Stimulated activated CD4-positive, alpha-beta T cell treated with anti-CD3 and anti-CD28 coated beads, Interleukin-2, amount 100 ng/mL, for 24 hours (primary cell): ENCODE results near the gene RPL27.
"Not testable (repeated sequence)": the region's sequence is repeated elsewhere in the genome, so short reads cannot be mapped to it uniquely, and the experiment has no call there.

Source experiments
- DNase-seq, 2 donors: peaks; one replicate each; pipeline ENCODE4 v3.0.0-alpha.2; 2020

RPL27 gene

DNA sequence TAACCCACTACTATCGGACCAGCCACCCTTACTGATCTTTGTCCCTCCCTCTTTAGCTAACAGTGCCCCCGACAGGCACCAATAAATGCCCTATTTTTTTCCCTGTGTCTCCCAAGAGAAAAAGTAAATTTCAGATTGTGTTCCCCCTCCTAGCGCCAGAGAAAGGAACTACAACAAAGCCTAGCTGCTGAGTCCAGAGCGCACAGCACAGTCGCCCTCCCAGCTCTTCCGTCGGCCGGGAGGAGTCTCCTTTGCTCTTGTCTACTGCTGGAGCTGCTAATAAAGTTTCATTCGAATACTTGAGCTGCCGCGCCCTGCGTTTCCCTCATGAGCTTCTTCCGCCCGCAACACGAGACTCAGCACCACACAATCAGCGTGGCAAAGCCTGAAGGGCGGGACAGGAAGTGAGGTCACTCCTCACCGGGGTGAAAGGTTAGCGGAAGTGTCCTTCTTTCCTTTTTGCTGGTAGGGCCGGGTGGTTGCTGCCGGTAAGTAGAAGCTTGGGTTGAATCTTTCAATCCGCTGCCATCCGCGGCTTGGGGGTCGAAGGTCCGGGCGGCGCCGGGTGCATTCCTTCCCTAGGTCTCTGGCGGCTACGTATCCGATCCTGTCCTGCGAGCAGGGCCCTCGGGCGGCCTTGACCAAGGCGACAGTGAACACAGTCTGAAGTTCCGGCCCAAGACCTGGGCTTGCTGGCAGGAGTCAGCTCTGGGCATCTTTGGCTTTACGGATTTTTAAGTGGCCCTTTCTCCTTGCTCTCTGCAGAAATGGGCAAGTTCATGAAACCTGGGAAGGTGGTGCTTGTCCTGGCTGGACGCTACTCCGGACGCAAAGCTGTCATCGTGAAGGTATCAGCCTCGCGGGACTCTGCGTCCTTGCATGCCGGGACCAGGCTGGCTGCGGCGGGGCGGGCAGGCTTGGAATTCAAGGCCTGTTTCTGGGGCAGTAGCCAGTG, at the start of gene RPL27:
Gene RPL27, plus strand, starts transcription at position 436 of the 955 bp plus-strand sequence. Its CDS starts 332 bp downstream, at position 768.
- peak; percentile 96 to 97 for DNase-seq

DNA sequence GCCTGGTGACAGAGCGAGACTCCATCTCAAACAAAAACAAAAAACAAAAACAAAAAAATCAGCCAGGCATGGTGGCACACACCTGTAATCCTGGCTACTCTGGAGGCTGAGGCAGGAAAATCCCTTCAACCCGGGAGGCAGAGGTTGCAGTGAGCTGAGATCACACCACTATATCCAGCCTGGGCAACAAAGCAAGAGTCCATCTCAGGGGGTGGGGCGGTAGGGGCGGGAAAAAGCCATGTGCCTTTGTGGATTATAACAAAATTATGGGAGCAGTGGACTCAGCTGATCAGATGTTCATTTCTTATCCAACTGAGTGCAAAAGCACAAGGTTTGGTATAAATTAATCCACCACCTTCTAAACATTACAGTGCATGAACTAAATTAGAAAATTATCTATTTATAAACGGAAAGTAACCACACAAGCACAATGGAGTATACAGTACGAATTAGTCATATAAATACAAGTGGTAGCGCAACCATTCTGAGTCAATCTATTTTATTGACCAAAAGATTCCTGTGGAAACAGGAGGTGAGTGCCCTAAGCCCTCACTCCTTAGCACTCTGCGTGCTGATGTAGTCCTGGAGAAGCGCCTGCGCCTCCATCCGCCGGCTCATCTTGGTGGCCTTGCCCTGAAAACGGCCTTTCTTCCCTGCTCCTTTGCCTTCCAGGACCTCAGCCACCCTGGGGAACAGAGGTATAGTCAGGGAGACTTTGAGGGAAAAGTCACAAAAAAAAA, 48.0 kb upstream of the RPL27 start:
- DNase-seq = no peak

DNA sequence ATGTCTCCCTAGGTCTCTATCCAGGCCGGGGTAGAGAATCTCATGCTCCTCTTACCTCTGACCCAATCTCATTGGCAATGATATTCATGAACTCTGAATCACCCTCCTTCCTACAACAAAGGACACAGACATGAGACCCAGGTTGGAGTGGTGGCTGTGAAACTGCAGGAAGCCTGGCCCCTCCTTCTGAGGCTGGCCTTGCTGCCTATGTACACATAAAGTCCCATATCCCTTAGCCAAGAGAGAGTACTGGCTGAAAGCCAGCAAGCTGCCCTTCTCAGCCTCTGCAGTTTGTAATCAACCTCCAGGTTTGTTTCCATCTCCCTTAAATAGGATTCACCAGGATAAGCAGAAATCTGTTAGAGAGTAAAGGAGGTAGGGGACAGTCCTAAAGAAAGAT, 44.5 kb upstream of the RPL27 start:
- no peak for DNase-seq

DNA sequence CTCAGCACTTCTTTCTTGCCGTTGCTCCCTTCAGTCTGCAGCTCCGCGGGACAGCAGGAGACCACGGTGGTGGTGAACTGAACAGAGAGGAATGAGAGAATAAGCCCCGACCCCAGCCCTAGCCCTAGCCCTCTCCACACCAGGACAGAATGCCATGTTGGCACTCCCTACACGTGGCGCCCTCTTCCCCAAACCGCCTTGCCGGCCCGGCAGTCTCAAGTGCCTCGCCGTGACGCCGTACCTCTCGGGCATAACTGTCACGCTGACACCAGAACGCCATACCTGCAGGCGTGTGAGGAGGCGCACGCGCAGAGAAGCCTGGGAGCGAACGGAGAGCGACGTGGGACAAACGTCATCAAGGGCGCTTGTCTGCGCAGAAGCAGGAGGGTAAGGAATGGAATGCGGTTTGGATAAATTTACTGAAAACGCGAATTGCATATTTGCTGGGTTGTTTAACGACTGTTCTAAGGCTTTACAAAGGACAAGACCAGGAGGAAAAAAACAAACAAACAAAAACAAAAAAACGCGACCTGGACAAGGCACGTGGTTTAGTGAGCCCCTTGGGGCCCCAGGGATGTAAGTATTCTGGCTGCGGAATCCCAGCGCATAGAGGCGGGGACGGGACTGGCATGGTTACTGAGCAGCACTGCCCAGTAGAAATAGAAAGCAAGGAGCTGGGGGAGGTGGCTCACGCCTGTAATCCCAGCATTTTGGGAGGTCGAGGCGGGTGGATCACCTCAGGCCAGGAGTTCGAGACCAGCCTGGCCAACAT, 33.9 kb upstream of the RPL27 start, which contains the start of gene AARSD1:
Gene AARSD1, minus strand, starts transcription at position 294 of the 772 bp plus-strand sequence. Its CDS starts 14 bp downstream, at position 280.
- peak; percentile 89 to 90 for DNase-seq

DNA sequence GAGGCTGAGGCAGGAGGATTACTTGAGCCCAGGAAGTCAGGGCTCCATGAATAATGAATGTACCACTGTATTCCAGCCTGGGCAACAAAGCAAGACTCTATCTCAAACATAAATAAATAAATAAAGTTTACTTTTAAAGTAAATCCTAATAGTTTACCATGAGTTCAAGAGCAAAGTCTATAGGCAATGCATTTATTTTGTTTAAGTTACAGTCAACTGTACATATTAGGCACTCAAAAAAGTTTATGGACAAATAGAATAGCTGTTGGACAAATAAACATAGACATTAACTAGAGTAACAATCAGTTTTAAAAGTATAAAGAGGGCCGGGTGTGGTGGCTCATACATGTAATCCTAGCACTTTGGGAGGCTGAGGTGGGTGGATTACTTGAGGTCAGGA, 30.3 kb upstream of the RPL27 start:
- DNase-seq = no peak

DNA sequence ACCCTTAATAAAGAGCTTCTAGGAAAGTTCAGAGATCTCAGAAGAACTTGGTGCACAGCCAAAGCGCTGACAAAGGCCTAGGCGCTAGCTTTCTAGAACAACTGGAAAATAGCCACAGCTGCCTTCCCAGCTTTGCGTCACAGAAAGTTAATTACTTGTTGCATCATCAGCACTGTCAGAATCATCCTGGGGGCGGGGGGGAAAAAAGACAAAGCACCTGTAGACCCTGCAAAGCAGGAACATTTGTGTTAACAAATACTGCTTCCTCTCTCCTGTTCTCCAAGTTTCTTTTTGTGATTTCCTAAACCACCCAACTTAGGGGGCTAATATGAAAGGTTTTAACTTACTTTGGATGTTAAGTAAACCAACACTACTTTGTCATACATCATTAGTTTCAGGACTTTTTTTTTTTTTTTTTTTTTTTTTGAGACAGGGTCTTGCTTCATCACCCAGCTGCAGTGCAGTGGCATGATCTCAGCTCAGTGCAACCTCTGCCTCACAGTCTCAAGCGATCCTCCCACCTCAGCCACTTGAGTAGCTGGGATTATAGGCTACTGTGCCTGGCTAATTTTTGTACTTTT, 29.1 kb upstream of the RPL27 start:
- DNase-seq = no peak

DNA sequence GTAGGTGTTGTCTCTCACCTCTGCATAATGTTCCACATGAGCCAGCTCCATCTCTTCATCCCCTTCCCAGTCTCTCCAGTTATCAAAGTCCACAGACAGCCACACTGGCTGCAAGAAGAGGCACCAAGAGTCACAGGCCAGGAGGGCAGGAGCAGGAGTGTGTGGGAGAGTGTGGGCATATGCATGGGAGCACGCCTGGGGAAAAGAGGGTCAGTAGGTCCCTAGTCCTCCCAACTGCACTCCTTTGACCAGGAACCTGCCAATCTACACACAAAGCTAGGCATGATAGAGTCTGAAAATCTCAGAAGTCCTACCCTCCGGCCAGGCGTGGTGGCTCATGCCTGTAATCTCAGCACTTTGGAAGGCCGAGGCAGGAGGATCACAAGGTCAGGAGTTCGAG, 26.6 kb upstream of the RPL27 start:
- no peak for DNase-seq

GRCh38 chr17:42973323-42973722, 24.9 kb upstream of the RPL27 start:
- DNase-seq = not testable (repeated sequence)

DNA sequence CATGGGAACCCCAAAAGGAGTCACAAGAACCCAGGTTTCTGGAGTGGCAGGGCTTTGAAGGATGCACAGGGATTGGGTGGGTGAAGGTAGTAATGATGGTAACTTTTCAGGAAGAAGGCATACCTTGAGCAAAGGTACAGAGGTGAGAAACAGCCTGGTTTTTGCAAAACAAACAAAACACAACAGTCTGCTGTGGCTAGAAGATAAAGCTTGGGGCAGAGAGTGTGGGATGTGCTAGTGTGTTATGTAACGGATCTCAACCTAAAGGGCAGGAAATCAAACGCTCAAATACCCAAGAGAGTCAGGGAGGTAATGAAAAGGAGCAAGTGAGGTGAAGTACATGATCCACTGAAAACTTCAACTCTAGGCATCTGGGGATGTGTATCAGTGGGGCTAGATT, 23.0 kb upstream of the RPL27 start:
- DNase-seq = no peak

DNA sequence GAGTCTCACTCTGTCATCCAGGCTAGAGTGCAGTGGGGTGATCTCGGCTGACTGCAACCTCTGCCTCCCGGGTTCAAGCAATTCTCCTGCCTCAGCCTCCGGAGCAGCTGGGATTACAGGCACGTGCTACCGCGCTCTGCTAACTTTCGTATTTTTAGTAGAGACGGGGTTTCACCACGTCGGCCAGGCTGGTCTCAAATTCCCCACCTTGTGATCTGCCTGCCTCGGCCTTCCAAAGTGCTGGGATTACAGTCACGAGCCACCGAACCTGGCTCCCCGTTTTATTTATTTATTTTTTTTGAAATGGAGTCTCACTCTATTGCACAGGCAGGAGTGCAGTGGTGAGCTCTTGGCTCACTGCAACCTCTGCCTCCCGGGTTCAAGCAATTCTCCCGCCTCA, 22.5 kb upstream of the RPL27 start:
- not testable (repeated sequence) for DNase-seq

DNA sequence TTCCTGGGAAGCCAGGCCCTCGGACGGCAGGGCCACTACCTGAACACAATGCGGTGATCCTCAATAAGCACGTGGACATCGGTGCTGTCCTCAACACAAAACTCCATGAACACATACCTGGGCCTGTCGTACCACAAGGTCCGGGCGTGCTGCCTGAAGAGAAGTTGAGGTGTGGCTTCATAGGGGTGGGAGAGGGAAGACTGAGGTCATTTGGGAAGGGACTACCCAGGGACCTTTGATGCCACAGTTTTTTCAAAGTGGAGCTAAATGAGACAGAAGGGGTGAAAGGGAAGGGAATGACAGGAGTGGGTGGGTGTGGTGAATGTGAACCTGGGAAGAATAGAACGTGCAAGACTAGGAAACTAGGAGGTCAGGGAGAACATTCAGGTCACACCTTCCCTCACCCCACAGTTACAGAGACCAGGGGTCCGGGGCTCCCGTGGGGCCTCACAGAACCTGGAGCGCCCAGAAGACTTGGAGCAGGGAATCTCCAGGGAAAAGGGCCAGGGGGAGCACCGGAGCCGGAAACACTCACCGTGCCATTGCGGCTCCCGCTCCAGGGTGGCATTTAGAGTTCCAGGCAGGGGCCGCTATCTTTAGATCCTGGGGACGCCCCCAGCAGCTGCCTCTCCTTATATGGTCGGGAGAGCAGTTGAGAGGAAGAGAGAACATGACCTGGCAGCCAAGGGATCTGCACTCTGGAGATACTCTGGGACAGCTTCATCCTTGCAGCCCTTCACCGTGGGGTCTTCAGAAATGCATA, 18.5 kb upstream of the RPL27 start, which contains the start of gene PTGES3L:
Gene PTGES3L, minus strand, starts transcription at position 570 of the 763 bp plus-strand sequence. Its CDS starts 27 bp downstream, at position 543.
- peak; percentile 37 to 39 for DNase-seq

GRCh38 chr17:42980274-42980765, 17.9 kb upstream of the RPL27 start, which contains the start of gene RUNDC1:
Gene RUNDC1 (plus strand): TSS chr17:42980565. CDS start chr17:42980577, 12 bp downstream.
- peak; percentile 93 to 95 for DNase-seq

DNA sequence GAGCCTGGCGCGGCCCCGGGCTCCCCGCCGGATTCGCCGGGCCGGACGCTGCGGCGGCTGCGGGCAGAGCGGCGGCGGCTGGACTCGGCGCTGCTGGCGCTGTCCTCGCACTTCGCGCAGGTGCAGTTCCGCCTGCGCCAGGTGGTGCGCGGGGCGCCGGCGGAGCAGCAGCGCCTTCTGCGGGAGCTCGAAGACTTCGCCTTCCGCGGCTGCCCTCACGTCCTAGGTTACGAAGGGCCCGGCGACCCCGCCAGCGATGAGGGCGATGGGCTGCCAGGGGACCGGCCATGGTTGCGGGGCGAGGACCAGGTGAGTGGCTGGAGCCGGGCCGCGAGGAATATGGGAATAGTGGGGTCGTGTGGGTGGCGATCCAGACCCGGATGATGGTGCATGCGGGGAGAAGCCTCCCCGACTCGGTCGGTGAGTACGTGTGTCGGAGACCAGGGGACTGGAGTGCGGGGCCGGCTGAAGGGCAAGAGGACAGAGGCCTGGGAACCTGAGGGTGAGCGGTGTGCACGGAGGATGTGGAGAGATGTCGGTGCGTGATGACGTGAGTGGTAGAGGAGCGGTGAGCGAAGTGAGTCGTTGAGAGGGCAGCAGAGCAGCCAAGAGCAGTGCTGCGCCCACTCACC, 17.3 kb upstream of the RPL27 start:
- DNase-seq = peak; percentile 73 to 77

- DNase-seq = no peak
Measured at GRCh38 chr17:42982266-42982665, 16.0 kb upstream of the RPL27 start.

GRCh38 chr17:42985225-42985624, 13.0 kb upstream of the RPL27 start:
- no peak for DNase-seq

- DNase-seq = no peak
Measured at GRCh38 chr17:42989141-42989540, 9.1 kb upstream of the RPL27 start.

DNA sequence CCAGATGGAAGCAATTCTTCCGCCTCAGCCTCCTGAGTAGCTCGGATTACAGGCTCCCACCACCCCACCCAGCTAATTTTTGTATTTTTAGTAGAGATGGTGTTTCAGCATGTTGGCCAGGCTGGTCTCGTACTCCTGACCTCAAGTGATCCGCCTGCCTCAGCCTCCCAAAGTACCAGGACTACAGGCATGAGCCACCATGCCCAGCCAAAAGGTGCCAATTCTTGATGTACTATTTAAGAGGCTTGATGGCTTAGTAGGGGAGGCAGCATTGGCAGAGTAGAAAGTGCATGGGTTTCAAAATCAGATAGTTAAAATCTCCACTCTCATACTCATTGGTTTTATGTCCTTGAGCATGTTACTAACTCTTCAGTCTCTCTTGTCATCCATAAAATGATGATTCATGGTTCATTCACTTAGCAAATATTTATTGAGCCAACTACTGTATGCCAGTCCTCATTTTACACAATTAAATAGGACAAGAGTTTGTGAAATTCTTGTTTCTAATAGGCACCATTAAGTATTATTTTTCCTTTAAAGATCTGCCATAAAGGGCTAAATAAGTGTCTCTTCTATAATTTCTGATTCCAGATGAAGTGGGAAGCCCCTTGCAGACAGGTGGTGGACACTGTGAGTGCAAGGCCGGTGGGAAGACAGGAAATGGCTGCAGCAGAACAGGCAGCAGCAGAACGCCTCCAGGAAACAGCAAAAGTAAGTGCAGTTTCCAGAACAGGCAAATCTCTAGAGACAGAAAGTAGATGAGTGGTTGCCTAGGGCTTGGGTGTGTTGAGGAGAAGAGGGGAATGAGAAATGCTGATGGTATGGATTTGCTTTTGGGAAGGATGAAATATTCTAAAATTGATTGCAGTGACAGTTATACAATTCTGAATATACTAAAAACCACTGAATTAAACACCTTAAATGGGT, 8.2 kb upstream of the RPL27 start:
- no peak for DNase-seq

DNA sequence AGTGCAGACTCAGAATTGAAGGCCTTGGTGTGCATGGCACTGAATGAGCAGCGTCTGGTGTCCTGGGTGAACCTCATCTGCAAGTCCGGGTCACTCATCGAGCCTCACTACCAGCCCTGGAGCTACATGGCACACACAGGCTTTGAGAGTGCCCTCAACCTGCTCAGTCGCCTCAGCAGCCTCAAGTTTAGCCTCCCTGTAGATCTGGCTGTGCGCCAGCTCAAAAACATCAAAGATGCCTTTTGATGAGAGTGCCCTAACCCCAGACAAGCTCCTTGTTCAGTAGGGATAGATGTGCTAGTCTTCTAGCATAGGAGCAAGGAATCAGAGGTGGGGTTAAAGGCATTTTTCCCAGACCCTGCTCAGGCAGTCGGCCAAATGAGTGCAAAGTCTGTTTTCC, 6.7 kb upstream of the RPL27 start:
- no peak for DNase-seq

GRCh38 chr17:42992872-42993271, 5.3 kb upstream of the RPL27 start:
- DNase-seq = no peak

DNA sequence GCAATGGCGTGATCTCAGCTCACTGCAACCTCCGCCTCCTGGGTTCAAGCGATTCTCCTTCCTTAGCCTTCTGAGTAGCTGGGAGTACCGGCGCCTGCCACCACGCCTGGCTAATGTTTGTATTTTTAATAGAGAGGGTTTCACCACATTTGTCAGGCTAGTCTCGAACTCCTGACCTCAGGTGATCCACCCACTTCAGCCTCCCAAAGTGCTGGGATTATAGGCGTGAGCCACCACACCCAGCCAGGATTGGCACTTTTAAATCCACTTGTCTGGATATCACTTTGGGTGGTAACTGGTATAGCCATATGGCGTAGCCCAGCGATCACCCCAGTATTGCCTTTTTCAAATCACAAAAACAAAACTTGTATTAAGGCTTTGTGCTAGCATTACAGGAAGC, 4.3 kb upstream of the RPL27 start:
- DNase-seq = not testable (repeated sequence)
